K562 (cell line): ENCODE results near the gene MARCHF3. TPM values are rescaled to one million over a fixed set of nuclear protein-coding genes. Genes with fewer than 3 reads are reported as not detected.
A peak's percentile ranks its signal among the peaks of the same experiment; 100 is the strongest.

Experiments
- BACH1 ChIP-seq: fragments of 200-800 bp; sonication (Bioruptor generic); IDR thresholded peaks from 2 replicates; pipeline ENCODE4 v1.6.1; 2016; ENCODE audit warnings: missing genetic modification characterization, missing compliant biosample characterization
- KDM1A ChIP-seq, 2 experiments: fragments of 450-650 bp; IDR thresholded peaks; 2 replicates each; pipeline ENCODE4 v1.6.1; 2016; ENCODE audit warnings: mild to moderate bottlenecking in 2 of 2
- KLF13 ChIP-seq: fragments of 450-650 bp; IDR thresholded peaks from 2 replicates; pipeline ENCODE4 v1.6.1; 2016; ENCODE audit warnings: missing genetic modification characterization, low read depth, mild to moderate bottlenecking, missing compliant biosample characterization, moderate library complexity, borderline replicate concordance
- L3MBTL2 ChIP-seq: fragments of 450-650 bp; IDR thresholded peaks from 2 replicates; pipeline ENCODE4 v1.6.1; 2016; ENCODE audit warnings: mild to moderate bottlenecking, moderate library complexity
- RAD21 ChIP-seq, 2 experiments: fragments of 250-450 bp in 1 of 2; fragments of 450-650 bp in 1 of 2; sonication (Bioruptor Pico) in 1 of 2; formaldehyde crosslinking in 1 of 2; IDR thresholded peaks in 1 of 2; conservative IDR thresholded peaks in 1 of 2; 2 replicates each; pipeline versions ENCODE4 v1.4.0 to v1.8.0; 2020 to 2022; ENCODE audit warnings: mild to moderate bottlenecking in 2 of 2, moderate library complexity in 1 of 2
- ZNF212 ChIP-seq: fragments of 450-650 bp; formaldehyde crosslinking; IDR thresholded peaks from 2 replicates; pipeline ENCODE4 v1.4.0; 2020; ENCODE audit warnings: mild to moderate bottlenecking
- ZNF3 ChIP-seq: fragments of 250-450 bp; sonication (Bioruptor Pico); IDR thresholded peaks from 2 replicates; pipeline ENCODE4 v1.5.0; 2021; ENCODE audit warnings: mild to moderate bottlenecking, moderate library complexity
- polyA plus RNA-seq, 8 experiments: library from polyadenylated mRNA; depleted of rRNA in 4 of 8; stranded (reverse) in 5 of 8; unstranded in 3 of 8; fragments of >200 nt; fragmentation: Nextera tagmentation in 2 of 8; fragmentation: Illumina TruSeq in 1 of 8; extraction: Ambion mirVana in 2 of 8; extraction: Trizol in 1 of 8; gene quantifications; 2 replicates each; pipeline versions ENCODE4 v1.2.1 to v1.2.3, GENCODE V29; 2011 to 2014; ENCODE audit warnings: inconsistent platforms in 1 of 8, missing spikeins in 1 of 8
- total RNA-seq, 7 experiments: library from RNA; depleted of rRNA in 6 of 7; stranded (reverse); fragments of >200 nt in 6 of 7; fragmentation: Illumina TruSeq in 2 of 7; extraction: Trizol in 2 of 7; gene quantifications; 2 replicates each; pipeline versions ENCODE4 v1.2.1 to v1.2.3, GENCODE V29; 2011 to 2021; ENCODE audit warnings: low replicate concordance in 1 of 7
- TF ChIP-seq, protein P1 (sequence below), 2 experiments: fragments of 450-650 bp; formaldehyde crosslinking in 1 of 2; IDR thresholded peaks; 2 replicates each; pipeline versions ENCODE4 v1.4.0 to v1.6.1; 2014 to 2020; ENCODE audit warnings: mild to moderate bottlenecking in 2 of 2, borderline replicate concordance in 1 of 2, low read depth in 1 of 2
- TF ChIP-seq, protein P2 (sequence below): fragments of 150-350 bp; IDR thresholded peaks from 2 replicates; pipeline ENCODE4 v1.6.1; 2014; ENCODE audit warnings: low read depth, mild to moderate bottlenecking, low read length, borderline replicate concordance
- TF ChIP-seq, protein P3 (sequence below): fragments of 450-650 bp; formaldehyde crosslinking; IDR thresholded peaks from 2 replicates; pipeline ENCODE4 v1.4.0; 2020; ENCODE audit warnings: mild to moderate bottlenecking, moderate library complexity
- TF ChIP-seq, protein P4 (sequence below): fragments of 250-450 bp; sonication (Bioruptor Pico); IDR thresholded peaks from 2 replicates; pipeline ENCODE4 v1.8.0; 2022; ENCODE audit warnings: moderate library complexity, mild to moderate bottlenecking, inconsistent platforms

Gene MARCHF3
- total and polyA plus RNA-seq, 9 of the 15 experiments (the other 6 are each of a cell fraction or from before 2014, with no cell fraction given) = 5.6 to 37.4 (median 16.5) TPM

DNA sequence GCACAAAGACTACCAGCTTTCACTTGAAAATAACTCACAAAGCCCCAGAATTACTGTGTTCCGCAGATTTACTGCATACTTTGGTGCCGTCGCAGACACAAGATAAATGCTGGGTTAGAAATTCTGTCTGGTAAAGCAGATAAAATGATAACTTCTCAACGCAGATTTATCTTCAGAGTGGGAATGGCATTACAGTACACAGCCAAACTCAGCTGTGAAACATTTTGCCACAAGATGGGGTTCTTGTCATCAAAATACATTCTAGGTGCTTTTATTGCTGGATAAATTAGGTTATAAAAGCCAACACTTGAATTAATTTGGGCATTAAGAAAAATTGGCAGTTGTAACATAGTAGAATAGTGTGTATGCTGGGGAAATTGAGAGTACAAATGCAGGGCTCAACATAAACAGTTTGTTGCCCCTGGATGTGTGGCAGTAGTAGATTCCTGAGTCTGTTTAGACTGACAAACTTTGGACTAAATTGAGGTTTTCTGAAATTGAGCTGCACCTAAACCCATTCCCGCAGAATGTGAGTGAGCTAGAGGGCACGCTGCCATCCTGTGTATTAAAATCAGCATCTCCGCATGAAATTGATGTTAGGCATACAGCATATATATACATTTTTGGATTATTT is 192.3 kb downstream of the MARCHF3 start (continued):
- TF ChIP-seq, protein P1, sequence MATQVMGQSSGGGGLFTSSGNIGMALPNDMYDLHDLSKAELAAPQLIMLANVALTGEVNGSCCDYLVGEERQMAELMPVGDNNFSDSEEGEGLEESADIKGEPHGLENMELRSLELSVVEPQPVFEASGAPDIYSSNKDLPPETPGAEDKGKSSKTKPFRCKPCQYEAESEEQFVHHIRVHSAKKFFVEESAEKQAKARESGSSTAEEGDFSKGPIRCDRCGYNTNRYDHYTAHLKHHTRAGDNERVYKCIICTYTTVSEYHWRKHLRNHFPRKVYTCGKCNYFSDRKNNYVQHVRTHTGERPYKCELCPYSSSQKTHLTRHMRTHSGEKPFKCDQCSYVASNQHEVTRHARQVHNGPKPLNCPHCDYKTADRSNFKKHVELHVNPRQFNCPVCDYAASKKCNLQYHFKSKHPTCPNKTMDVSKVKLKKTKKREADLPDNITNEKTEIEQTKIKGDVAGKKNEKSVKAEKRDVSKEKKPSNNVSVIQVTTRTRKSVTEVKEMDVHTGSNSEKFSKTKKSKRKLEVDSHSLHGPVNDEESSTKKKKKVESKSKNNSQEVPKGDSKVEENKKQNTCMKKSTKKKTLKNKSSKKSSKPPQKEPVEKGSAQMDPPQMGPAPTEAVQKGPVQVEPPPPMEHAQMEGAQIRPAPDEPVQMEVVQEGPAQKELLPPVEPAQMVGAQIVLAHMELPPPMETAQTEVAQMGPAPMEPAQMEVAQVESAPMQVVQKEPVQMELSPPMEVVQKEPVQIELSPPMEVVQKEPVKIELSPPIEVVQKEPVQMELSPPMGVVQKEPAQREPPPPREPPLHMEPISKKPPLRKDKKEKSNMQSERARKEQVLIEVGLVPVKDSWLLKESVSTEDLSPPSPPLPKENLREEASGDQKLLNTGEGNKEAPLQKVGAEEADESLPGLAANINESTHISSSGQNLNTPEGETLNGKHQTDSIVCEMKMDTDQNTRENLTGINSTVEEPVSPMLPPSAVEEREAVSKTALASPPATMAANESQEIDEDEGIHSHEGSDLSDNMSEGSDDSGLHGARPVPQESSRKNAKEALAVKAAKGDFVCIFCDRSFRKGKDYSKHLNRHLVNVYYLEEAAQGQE (IDR thresholded peaks at IDR 0.05; ENCODE audit: borderline replicate concordance) = peak; percentile 37; the same call in 1 of the 2 replicates
- TF ChIP-seq, protein P1 (CRISPR knock-in tag; IDR thresholded peaks at IDR 0.05; ENCODE audit: low read depth) = no peak
- TF ChIP-seq, protein P2, sequence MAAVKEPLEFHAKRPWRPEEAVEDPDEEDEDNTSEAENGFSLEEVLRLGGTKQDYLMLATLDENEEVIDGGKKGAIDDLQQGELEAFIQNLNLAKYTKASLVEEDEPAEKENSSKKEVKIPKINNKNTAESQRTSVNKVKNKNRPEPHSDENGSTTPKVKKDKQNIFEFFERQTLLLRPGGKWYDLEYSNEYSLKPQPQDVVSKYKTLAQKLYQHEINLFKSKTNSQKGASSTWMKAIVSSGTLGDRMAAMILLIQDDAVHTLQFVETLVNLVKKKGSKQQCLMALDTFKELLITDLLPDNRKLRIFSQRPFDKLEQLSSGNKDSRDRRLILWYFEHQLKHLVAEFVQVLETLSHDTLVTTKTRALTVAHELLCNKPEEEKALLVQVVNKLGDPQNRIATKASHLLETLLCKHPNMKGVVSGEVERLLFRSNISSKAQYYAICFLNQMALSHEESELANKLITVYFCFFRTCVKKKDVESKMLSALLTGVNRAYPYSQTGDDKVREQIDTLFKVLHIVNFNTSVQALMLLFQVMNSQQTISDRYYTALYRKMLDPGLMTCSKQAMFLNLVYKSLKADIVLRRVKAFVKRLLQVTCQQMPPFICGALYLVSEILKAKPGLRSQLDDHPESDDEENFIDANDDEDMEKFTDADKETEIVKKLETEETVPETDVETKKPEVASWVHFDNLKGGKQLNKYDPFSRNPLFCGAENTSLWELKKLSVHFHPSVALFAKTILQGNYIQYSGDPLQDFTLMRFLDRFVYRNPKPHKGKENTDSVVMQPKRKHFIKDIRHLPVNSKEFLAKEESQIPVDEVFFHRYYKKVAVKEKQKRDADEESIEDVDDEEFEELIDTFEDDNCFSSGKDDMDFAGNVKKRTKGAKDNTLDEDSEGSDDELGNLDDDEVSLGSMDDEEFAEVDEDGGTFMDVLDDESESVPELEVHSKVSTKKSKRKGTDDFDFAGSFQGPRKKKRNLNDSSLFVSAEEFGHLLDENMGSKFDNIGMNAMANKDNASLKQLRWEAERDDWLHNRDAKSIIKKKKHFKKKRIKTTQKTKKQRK = no peak
- TF ChIP-seq BACH1 (tag) (no peak), RAD21 (CRISPR knock-in tag; conservative IDR thresholded peaks at IDR 0.05 in 1 of 2, IDR thresholded peaks at IDR 0.05 in 1 of 2) (peak; percentile 41 to 68; a peak in 3 of 4 replicates), KDM1A (IDR thresholded peaks at IDR 0.05) (peak; percentile 11 to 31; a peak in 1 of 4 replicates), KLF13 (tag) (no peak), ZNF3 (no peak), ZNF212 (CRISPR knock-in tag) (no peak), L3MBTL2 (no peak)
- TF ChIP-seq, protein P3, sequence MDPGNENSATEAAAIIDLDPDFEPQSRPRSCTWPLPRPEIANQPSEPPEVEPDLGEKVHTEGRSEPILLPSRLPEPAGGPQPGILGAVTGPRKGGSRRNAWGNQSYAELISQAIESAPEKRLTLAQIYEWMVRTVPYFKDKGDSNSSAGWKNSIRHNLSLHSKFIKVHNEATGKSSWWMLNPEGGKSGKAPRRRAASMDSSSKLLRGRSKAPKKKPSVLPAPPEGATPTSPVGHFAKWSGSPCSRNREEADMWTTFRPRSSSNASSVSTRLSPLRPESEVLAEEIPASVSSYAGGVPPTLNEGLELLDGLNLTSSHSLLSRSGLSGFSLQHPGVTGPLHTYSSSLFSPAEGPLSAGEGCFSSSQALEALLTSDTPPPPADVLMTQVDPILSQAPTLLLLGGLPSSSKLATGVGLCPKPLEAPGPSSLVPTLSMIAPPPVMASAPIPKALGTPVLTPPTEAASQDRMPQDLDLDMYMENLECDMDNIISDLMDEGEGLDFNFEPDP (CRISPR knock-in tag) = no peak
- TF ChIP-seq, protein P4, sequence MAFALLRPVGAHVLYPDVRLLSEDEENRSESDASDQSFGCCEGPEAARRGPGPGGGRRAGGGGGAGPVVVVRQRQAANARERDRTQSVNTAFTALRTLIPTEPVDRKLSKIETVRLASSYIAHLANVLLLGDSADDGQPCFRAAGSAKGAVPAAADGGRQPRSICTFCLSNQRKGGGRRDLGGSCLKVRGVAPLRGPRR (CRISPR knock-in tag) = no peak
